ENCODE measurements around the gene STYXL2. TPM values are rescaled to one million over a fixed set of nuclear protein-coding genes. Genes with fewer than 3 reads are reported as not detected.

Gene STYXL2
- total and polyA plus RNA-seq, 2 donors (not counting 3 experiments of a cell fraction or from before 2014, with no cell fraction given): not detected

GRCh38 chr1:167052389-167052788 is 41.5 kb upstream of the STYXL2 start:
- intact Hi-C loops (cut with micrococcal nuclease): no loop called here
- CTCF ChIA-PET: interaction anchor here (1.0 to 1.4 kb wide), 4 partner anchors 9 to 142 kb away, joined by 3 to 5 read pairs (median 4); no protein-coding TSS in a partner anchor
- H3K9ac ChIP-seq (replicated peaks; ENCODE audit: extremely low read depth, insufficient read depth, low read length): no peak overlapping the region

GRCh38 chr1:167054531-167054930 is 39.3 kb upstream of the STYXL2 start:
- Histone ChIP-seq H3K9me1 (replicated peaks; ENCODE audit: control insufficient read depth, extremely low read depth, insufficient read depth, low read length) (no peaks in the 10 kb centered on the region), H4K20me1 (replicated peaks; ENCODE audit: control insufficient read depth, extremely low read depth, insufficient read depth, low read length) (no peaks in the 10 kb centered on the region), H2AFZ (ENCODE audit: low read depth, low read length) (no peak overlapping the region), H3K27ac (ENCODE audit: insufficient read depth, low read depth, low read length) (no peak overlapping the region), H3K9me3 (replicated peaks; ENCODE audit: control insufficient read depth, insufficient read depth, low read length) (no peaks in the 10 kb centered on the region), H3K79me2 (ENCODE audit: control insufficient read depth, insufficient read depth, low read length) (no peaks in the 10 kb centered on the region), H3K36me3 (ENCODE audit: control insufficient read depth in 2 of 2, extremely low read depth in 1 of 2, insufficient read depth in 2 of 2, low read length in 2 of 2) (no peaks in the 10 kb centered on the region), H3K9ac (replicated peaks; ENCODE audit: extremely low read depth, insufficient read depth, low read length) (no peak overlapping the region), H3K27me3 (ENCODE audit: control insufficient read depth in 2 of 2, insufficient read depth in 2 of 2, low read length in 2 of 2) (no peaks in the 10 kb centered on the region), H3K4me3 (replicated peaks in 1 of 3; ENCODE audit: insufficient read depth in 1 of 3, low read depth in 1 of 3, low read length in 3 of 3) (no peak overlapping the region), H3K4me2 (ENCODE audit: insufficient read depth, low read length) (no peak overlapping the region), H3K4me1 (ENCODE audit: control insufficient read depth, extremely low read depth, insufficient read depth, low read length) (peaks cover 3% of the 10 kb centered on the region)
- no peak for DNase-seq (ENCODE audit: low read depth, low spot score)
- intact Hi-C loops (cut with micrococcal nuclease) (no loop called here), dilution Hi-C loops (cut with MboI; ENCODE audit: extremely low pct_ligation_motif_present, low sequenced_read_pairs) (no loop called here)
- BruUV-seq (replicated peaks): no TSS peak
- ChIA-PET POLR2A (no interaction called here), CTCF (interaction anchor here (12.6 kb wide), 1 partner anchor 144 kb away, joined by 509 read pairs; no protein-coding TSS in a partner anchor)
- FAIRE-seq: no peak
- no peak for TF ChIP-seq MAX (IDR thresholded peaks at IDR 0.05; ENCODE audit: insufficient read depth, insufficient read length)
- no peak for TF ChIP-seq MYC (IDR thresholded peaks at IDR 0.05; ENCODE audit: low read depth, low read length)
- TF ChIP-seq CTCF (IDR thresholded peaks at IDR 0.05; ENCODE audit: extremely low read depth in 1 of 2, insufficient read depth in 1 of 2, low read depth in 1 of 2, low read length in 2 of 2): no peak
- TF ChIP-seq EZH2 (IDR thresholded peaks at IDR 0.05; ENCODE audit: borderline replicate concordance, low read depth, low read length, severe bottlenecking): no peak
- no peak for TF ChIP-seq JUN (IDR thresholded peaks at IDR 0.05; ENCODE audit: borderline replicate concordance, insufficient read depth, insufficient read length, low read depth)
- no peak for TF ChIP-seq POLR2AphosphoS5 (IDR thresholded peaks at IDR 0.05; ENCODE audit: insufficient read depth, low read depth, low read length)
- TF ChIP-seq GATA2 (IDR thresholded peaks at IDR 0.05; ENCODE audit: insufficient read depth, insufficient read length, low read depth, low read length): no peak
- no peak for TF ChIP-seq POLR2A (IDR thresholded peaks at IDR 0.05; ENCODE audit: low read depth, low read length)
- TF ChIP-seq FOS (IDR thresholded peaks at IDR 0.05; ENCODE audit: borderline replicate concordance, insufficient read depth, low read length): no peak

More at GRCh38 chr1:167052389-167052788, 41.5 kb upstream of the STYXL2 start:
- Histone ChIP-seq H3K27me3 (ENCODE audit: control insufficient read depth in 2 of 2, insufficient read depth in 2 of 2, low read length in 2 of 2) (no peaks in the 10 kb centered on the region), H3K4me1 (ENCODE audit: control insufficient read depth, extremely low read depth, insufficient read depth, low read length) (no peaks in the 10 kb centered on the region), H3K9me3 (replicated peaks; ENCODE audit: control insufficient read depth, insufficient read depth, low read length) (no peaks in the 10 kb centered on the region), H4K20me1 (replicated peaks; ENCODE audit: control insufficient read depth, extremely low read depth, insufficient read depth, low read length) (no peaks in the 10 kb centered on the region), H2AFZ (ENCODE audit: low read depth, low read length) (no peak overlapping the region), H3K4me3 (replicated peaks in 1 of 3; ENCODE audit: insufficient read depth in 1 of 3, low read depth in 1 of 3, low read length in 3 of 3) (no peak overlapping the region), H3K27ac (ENCODE audit: insufficient read depth, low read depth, low read length) (no peak overlapping the region), H3K4me2 (ENCODE audit: insufficient read depth, low read length) (no peak overlapping the region), H3K79me2 (ENCODE audit: control insufficient read depth, insufficient read depth, low read length) (no peaks in the 10 kb centered on the region), H3K9me1 (replicated peaks; ENCODE audit: control insufficient read depth, extremely low read depth, insufficient read depth, low read length) (no peaks in the 10 kb centered on the region), H3K36me3 (ENCODE audit: control insufficient read depth in 2 of 2, extremely low read depth in 1 of 2, insufficient read depth in 2 of 2, low read length in 2 of 2) (no peaks in the 10 kb centered on the region)
- dilution Hi-C loops (cut with MboI; ENCODE audit: extremely low pct_ligation_motif_present, low sequenced_read_pairs): no loop called here
- BruUV-seq (replicated peaks): no TSS peak
- POLR2A ChIA-PET: no interaction called here
- DNase-seq (ENCODE audit: low read depth, low spot score) (no peak), FAIRE-seq (no peak)
- TF ChIP-seq CTCF (IDR thresholded peaks at IDR 0.05; ENCODE audit: extremely low read depth in 1 of 2, insufficient read depth in 1 of 2, low read depth in 1 of 2, low read length in 2 of 2) (peak; percentile 28 to 55), GATA2 (IDR thresholded peaks at IDR 0.05; ENCODE audit: insufficient read depth, insufficient read length, low read depth, low read length) (no peak)

Data from endothelial cell of umbilical vein (primary cell).